HG02759 (cell line): Measurements from ENCODE around the gene SYCE1.

Source experiments
- ATAC-seq: cut with Tn5 transposase; IDR thresholded peaks from one replicate; pipeline ENCODE4 v1.9.1; 2021; ENCODE audit warnings: mild to moderate bottlenecking, moderate library complexity; ENCODE audit not compliant: unreplicated experiment

Gene SYCE1

DNA sequence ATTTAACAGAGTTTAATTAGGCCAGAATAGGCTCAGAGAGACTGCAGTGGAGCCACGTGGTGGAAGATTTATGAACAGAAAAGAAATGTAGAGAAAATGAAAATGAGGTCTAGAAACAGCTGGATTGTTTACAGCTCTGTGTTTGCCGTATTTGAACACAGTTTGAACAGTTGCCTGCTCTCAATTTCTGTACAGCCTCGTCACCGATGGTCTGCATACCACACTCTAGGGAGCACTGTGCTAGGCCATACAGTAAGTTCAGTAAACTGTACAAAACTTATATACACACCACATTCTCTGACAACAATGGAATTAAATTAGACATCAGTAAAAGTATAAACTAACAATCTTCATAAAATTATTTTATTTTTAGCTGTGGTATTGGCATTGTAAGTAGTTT is 49.3 kb downstream of the SYCE1 start:
- ATAC-seq: no peak

DNA sequence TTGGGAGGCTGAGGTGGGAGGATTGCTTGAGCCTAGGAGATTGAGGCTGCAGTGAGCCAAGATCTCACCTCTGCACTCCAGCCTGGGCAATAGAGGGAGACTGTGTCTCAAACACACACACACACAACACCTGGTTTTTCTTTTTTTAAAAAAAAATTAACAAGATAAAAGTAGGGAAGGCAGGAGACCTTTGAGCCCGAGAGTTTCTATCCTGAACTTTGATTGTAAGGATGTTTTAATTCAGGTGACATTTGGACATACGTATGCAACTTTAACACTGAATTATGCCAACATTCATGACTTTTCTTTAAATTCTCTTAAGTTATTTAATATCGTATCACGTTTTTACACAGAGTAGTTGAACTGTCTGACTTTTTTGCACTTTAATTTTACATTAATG is 49.9 kb downstream of the SYCE1 start:
- ATAC-seq: no peak

DNA sequence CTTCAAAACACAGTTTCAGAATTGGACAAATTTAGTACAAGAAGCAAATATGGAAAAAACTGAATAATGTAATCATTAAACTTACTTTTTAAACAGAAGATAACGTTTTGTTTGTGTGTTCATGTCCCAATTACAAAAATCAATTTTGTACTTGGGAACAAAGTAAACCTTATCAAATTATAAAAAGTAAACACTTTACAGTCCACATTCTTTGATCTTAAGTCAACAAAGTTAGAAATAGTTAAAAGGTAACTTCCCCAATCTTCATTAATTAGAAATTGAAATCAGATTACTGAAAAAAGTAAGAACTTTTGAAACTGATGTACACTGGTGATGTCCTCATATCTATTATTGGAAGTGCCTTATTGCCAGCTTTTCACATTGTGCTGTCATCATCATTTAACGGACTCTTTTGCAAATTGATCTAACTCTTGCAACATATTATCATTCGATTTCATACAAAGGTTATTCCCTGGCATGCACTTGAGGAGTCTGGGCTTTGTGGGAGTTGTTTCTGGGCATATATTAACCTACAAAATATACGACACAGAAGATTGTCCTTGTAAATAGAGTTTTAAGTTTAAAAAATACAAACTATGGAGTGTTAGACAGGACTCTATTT is 53.4 kb downstream of the SYCE1 start:
- ATAC-seq: no peak

DNA sequence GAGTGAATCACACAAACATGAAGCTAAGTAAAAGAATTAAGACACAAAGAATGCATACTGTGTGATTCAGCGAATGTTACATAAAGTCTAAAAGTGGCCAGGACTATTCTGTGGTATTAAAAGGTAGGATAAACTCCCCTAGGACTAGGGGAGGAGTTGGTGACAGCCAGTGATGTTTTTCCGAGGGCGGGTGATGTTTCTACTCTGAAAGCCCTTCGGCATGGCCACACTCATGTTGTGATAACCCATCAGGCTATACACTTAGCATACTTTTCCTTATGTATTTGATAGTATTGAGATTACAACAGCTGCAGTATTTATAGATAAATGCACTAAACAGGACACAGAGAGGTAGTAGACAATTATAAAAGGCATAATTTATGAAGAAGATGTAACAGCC is 54.0 kb downstream of the SYCE1 start:
- ATAC-seq: no peak

DNA sequence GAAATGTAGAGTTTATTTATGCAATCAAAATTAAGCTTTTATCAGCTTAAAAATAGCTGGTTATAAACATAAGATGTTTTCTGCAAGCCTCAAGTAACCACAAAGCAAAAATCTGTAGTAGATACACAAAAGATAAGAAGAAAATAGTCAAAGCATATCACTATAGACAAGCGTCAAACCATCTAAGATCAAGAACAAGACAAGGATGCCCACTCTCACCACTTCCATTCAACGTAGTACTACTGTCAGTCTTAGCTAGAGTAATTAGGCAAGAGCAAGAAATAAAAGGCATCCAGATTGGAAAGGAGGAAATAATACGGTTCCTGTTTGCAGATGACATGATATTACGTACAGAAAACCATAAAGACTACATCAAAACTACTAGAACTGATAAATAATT is 55.7 kb downstream of the SYCE1 start:
- ATAC-seq: no peak
